Mucosa of stomach (tissue), 1 donor: ENCODE results near the gene SV2C.

Experiments used
- H3K27me3 ChIP-seq: one replicate; pipeline ENCODE4 v1.7.0; 2013; ENCODE audit warnings: mild to moderate bottlenecking, low read length; ENCODE audit not compliant: control insufficient read depth, insufficient read depth
- H3K36me3 ChIP-seq: one replicate; pipeline ENCODE4 v1.7.0; 2013; ENCODE audit warnings: low read length; ENCODE audit not compliant: control insufficient read depth, insufficient read depth
- H3K4me1 ChIP-seq: one replicate; pipeline ENCODE4 v1.7.0; 2013; ENCODE audit warnings: mild to moderate bottlenecking, low read length; ENCODE audit not compliant: control insufficient read depth, insufficient read depth
- H3K4me3 ChIP-seq: one replicate; pipeline ENCODE4 v1.7.0; 2013; ENCODE audit warnings: low read length
- H3K9ac ChIP-seq: one replicate; pipeline ENCODE4 v1.7.0; 2013; ENCODE audit warnings: mild to moderate bottlenecking, low read length, moderate library complexity
- H3K9me3 ChIP-seq: one replicate; pipeline ENCODE4 v1.7.0; 2013; ENCODE audit warnings: mild to moderate bottlenecking, low read length, moderate library complexity; ENCODE audit not compliant: control insufficient read depth
- donor health status: Pancreatic carcinoma.

The SV2C gene

DNA sequence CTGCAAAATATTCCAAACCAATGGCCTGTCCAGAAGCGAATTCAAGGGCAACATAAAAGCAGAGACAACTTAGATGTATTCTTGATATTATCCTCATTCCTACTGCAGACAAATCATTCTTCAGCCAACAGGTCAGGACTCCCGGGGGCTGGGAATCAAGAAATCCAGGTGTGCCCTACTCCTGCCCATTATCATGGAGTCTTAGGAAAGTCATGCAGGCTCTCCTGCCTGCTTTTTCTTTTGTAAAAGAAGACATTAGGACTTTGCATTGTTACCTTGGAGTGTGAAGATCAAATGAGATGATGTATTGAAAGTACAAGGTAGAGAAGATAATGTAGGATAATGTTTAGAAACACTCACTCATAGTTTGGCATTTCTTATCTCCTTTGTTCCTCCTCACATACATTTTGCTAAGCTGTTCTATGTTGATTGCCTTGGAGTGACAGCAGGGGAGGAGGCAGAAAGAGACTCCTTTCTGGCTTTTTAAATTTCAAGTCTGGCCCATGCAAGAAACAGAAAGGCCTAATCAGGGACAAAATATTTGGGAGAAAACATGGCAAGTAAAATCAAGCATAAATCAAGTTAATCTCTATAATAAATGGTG lies 113.8 kb downstream of the SV2C start:
- Histone ChIP-seq H3K9me3 (no peaks in the 10 kb centered on the region), H3K36me3 (no peaks in the 10 kb centered on the region), H3K27me3 (no peaks in the 10 kb centered on the region), H3K4me1 (no peaks in the 10 kb centered on the region), H3K9ac (no peak overlapping the region), H3K4me3 (no peak overlapping the region)

DNA sequence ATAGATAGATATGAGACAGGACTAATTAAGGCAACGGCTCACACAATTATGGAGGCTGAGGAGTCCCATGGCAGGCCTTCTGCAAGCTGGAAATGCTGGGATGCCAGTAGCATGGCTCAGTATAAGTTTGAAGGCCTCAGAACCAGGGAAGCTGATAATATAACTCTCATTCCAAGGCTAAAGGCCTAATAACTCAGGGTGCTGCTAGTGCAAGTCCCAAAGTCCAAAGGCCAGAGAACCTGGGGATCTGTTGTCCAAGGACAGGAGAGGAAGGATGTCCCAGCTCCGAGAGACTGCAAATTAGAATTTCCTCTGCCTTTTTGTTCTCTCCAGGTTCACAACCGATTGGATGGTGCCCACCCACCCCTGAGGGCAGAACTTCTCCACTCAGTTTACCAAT lies 114.5 kb downstream of the SV2C start:
- no peak overlapping the region for H3K9ac ChIP-seq
- H3K27me3 ChIP-seq = no peaks in the 10 kb centered on the region
- H3K4me1 ChIP-seq = no peaks in the 10 kb centered on the region
- H3K4me3 ChIP-seq = no peak overlapping the region
- no peaks in the 10 kb centered on the region for H3K36me3 ChIP-seq
- H3K9me3 ChIP-seq = no peaks in the 10 kb centered on the region

DNA sequence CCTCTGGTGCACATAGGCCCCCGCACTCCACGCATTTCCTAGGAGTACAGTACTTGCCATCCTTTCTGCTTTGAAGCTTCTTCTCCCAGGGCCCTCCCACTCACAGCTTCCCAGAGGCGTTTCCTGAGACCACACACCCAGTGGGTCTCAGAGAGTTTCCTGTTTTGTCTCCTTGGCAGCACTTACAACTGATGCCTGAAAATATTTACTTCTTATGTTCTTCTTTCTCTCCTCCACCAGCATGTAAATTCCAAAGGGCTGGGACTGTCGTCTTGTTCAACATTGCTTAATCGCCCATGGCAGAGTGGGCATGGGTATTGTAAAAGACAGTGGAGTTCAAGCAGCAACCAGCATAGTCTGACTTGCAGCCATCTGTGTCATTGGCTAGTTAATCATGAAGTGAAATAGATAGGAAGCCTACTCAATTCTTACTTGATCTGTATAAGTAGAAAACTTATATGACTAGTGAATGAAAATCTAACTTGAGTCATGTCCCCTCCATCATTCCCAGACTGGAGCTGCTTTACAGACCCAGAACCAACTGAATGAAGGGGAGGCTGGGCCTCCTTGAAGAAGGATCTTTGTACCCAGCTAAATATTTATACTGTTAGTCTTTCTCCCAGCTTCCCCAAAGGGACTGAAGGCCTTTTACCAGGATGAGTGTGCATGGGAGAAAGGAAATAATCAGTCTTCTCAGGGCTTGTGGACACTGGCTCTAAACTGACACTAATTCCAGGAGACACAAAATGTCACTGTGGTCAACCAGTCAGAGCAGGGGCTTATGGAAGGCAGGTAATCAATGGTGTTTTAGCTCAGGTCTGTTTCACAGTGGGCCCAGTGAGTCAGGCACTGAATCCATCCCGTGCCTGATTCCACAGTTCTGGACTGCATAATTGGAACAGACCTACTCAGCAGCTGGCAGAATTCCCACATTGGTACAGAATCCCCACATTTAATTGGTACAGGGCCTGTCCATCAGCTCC lies 116.4 kb downstream of the SV2C start:
- Histone ChIP-seq H3K27me3 (no peaks in the 10 kb centered on the region), H3K9ac (no peak overlapping the region), H3K4me3 (no peak overlapping the region), H3K4me1 (no peaks in the 10 kb centered on the region), H3K9me3 (no peaks in the 10 kb centered on the region), H3K36me3 (no peaks in the 10 kb centered on the region)

DNA sequence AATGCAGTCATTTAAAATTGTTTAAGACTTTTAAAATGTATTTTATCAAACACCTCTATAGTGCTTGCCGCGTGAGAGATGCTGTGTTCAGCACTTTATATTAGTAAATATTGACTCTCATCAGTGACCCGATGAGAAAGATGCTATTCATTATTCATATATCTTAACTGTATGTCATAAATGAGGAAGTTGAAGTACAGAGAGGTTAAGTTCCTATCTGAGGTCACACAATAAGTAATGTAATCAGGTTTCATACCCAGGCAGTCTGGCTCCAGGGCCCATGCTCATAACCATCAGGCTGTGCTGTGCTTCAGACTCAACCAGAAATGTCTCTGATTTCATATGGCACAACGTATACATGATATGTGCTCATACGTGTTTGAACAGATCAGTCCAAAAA lies 119.0 kb downstream of the SV2C start:
- Histone ChIP-seq H3K4me1 (no peaks in the 10 kb centered on the region), H3K4me3 (no peak overlapping the region), H3K9ac (no peak overlapping the region), H3K27me3 (no peaks in the 10 kb centered on the region), H3K9me3 (no peaks in the 10 kb centered on the region), H3K36me3 (no peaks in the 10 kb centered on the region)

DNA sequence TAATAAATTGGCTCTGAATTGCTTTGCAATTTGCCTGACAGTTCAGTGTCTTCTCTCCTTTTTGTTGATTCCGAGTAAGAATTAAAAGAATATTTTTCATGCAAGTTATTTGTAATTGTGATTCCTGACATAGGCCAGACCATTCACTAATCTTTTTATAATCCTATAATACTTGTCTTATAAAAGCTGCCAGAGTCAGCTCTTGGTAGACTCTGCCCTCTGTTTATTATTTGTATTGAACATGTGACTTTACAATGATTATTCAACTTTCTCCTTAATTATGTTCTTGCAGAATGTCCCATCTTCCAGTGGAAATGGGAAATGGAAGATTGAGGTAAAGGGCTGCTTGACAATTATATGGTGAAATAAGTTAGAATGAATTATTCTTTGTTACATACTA lies 121.0 kb downstream of the SV2C start:
- no peaks in the 10 kb centered on the region for H3K27me3 ChIP-seq
- H3K9me3 ChIP-seq = no peaks in the 10 kb centered on the region
- H3K9ac ChIP-seq = no peak overlapping the region
- H3K36me3 ChIP-seq = no peaks in the 10 kb centered on the region
- no peak overlapping the region for H3K4me3 ChIP-seq
- H3K4me1 ChIP-seq = no peaks in the 10 kb centered on the region

DNA sequence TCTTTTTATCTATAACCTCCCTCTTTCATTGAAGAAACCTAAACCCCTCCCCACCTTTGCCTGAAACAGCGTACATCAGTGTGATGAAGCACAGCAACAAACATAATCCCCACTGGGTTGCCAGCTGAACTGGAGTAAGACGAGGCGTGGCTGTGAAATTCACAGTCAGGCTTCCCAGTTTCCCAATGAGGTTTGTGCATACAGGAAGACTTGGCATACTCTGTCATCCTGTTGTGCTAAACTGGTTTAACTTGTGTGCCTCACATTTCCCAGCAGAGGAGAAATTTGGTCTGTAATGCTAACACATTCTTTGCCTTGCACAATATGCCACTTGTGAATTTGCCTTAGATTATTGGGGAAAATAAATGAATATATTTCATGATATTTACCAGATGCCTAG lies 121.5 kb downstream of the SV2C start:
- Histone ChIP-seq H3K9ac (no peak overlapping the region), H3K9me3 (no peaks in the 10 kb centered on the region), H3K36me3 (no peaks in the 10 kb centered on the region), H3K27me3 (no peaks in the 10 kb centered on the region), H3K4me3 (no peak overlapping the region), H3K4me1 (no peaks in the 10 kb centered on the region)

DNA sequence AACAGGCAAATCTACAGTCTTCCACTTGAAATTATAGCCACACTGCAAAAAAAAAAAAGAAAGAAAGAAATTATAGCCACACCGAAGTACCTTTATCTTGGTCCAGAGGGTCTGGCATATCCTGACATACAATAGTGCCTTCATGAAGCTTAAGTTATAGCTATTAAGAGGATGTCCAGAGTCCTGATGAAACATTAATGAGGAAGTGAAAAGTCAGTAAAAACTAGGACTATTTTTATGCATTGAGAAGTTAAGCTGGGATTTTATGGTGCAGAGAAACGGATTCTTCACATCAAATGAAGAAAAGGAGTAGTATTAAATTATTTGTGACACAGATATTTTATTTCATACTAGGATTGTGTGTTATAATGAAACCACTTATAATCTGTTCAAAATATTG lies 123.9 kb downstream of the SV2C start:
- Histone ChIP-seq H3K4me3 (no peak overlapping the region), H3K36me3 (no peaks in the 10 kb centered on the region), H3K9ac (no peak overlapping the region), H3K9me3 (no peaks in the 10 kb centered on the region), H3K27me3 (no peaks in the 10 kb centered on the region), H3K4me1 (no peaks in the 10 kb centered on the region)

DNA sequence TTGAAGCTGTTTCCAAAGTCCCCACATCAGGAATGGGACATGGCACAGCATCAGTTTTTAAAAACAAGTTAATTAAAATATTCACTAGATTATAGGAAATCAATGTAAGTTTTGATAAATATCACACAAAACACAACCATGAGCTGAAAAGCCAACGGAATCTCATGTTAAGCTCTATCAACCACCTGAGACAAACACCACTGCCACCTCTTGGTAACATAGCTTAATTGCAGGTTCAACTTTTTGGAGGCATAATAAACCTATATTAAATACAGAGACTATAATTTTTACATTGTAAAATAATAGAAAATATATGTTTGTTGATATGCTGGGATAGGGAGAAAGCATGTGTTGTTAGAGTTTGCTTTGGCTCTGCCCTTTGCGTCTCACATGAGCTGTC lies 126.1 kb downstream of the SV2C start:
- H3K9ac ChIP-seq = no peak overlapping the region
- no peaks in the 10 kb centered on the region for H3K27me3 ChIP-seq
- no peaks in the 10 kb centered on the region for H3K36me3 ChIP-seq
- H3K4me3 ChIP-seq = no peak overlapping the region
- H3K4me1 ChIP-seq = no peaks in the 10 kb centered on the region
- H3K9me3 ChIP-seq = no peaks in the 10 kb centered on the region

DNA sequence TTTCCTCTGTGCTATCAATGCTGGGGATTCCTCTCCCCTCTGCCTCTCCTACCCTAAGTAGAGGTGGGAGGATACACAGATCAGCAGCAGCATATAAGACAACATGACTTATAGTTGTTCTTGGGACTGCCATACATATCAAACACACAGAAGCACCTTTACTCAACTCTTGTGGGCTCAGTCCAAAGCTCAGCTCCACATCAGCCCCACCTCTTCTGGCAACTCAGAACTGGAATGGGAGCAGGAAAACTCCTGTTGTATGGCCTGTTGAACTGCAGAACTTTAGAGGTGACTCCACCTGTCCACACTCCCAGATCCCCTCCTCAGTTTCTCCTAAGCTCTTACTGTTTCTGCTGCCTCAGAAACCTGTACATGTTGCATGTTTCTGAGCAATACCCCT lies 127.8 kb downstream of the SV2C start:
- H3K9me3 ChIP-seq = no peaks in the 10 kb centered on the region
- no peak overlapping the region for H3K4me3 ChIP-seq
- H3K36me3 ChIP-seq = no peaks in the 10 kb centered on the region
- no peak overlapping the region for H3K9ac ChIP-seq
- H3K4me1 ChIP-seq = no peaks in the 10 kb centered on the region
- H3K27me3 ChIP-seq = no peaks in the 10 kb centered on the region

DNA sequence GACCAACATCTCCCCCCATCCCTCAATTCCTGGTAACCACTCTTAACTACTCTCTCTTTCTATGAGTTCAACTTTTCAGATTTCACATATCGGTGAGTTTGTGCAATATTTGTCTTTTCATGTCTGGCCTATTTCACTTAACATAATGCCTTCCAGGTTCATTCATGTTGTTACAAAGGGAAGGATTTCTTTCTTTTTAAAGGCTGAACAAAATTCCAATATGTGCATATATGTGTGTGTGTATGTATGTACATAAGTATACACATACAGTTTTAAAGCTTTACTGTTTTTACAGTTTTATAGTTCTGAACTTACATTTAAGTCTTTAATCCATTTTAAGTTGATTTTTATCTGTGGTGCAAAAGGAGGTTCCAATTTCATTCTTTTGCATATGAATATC lies 130.7 kb downstream of the SV2C start:
- H3K4me1 ChIP-seq = no peaks in the 10 kb centered on the region

DNA sequence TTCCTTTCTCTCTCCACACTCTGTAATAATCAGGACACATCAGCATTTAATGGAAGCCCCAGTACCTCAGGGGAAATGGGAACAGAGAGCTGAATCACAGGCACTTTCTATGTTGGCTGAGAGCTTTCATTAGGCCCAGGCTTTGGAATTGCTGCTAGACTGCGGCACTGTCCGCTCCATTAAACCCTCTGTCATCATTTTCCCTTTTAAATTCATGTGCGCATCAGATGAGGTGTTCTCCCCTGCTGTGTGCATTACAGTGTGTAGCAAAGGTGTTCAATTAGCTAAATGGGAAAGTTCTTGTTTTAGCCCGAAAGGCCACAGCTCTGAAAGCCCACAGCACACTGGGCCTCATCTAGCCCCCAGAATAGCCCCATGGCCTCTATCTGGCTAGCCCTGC lies 133.6 kb downstream of the SV2C start:
- H3K36me3 ChIP-seq = no peaks in the 10 kb centered on the region
- no peak overlapping the region for H3K9ac ChIP-seq
- no peak overlapping the region for H3K4me3 ChIP-seq
- no peaks in the 10 kb centered on the region for H3K4me1 ChIP-seq
- no peaks in the 10 kb centered on the region for H3K9me3 ChIP-seq
- no peaks in the 10 kb centered on the region for H3K27me3 ChIP-seq

More for the DNA sequence above, 130.7 kb downstream of the SV2C start:
- H3K36me3 ChIP-seq = no peaks in the 10 kb centered on the region
- no peak overlapping the region for H3K9ac ChIP-seq
- no peak overlapping the region for H3K4me3 ChIP-seq
- H3K27me3 ChIP-seq = no peaks in the 10 kb centered on the region
- no peaks in the 10 kb centered on the region for H3K9me3 ChIP-seq

DNA sequence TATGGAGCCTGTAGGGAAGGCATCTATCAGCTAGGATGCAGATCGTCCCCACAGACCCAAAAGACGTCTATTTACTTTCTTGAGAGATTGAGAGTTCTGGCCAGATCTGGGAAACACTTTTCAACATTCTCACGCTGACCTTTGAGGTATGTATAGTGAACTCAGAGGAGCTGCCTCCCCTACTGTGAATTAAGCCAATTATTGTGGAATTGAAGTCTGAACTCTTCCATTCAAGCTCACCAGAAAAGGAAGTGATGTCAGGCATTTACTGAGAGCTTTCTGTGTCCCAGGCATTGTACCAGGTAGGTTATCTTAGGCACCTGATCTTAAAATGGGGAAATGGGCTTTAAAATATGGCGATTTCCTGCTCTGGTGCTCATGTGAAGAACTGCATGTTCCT lies 136.5 kb downstream of the SV2C start:
- Histone ChIP-seq H3K36me3 (no peaks in the 10 kb centered on the region), H3K9ac (no peak overlapping the region), H3K4me1 (no peaks in the 10 kb centered on the region), H3K9me3 (no peaks in the 10 kb centered on the region), H3K27me3 (no peaks in the 10 kb centered on the region), H3K4me3 (no peak overlapping the region)
